Erythroblast (primary cell): Measurements from ENCODE around the gene OR2A7.
"Not testable (repeated sequence)": the region's sequence is repeated elsewhere in the genome, so short reads cannot be mapped to it uniquely, and the experiment has no call there.

Experiments used
- GATA1 ChIP-seq: IDR thresholded peaks from 2 replicates; pipeline ENCODE4 v1.6.1; 2011; ENCODE audit warnings: low read depth, mild to moderate bottlenecking, control low read depth, low read length, moderate library complexity
- POLR2A ChIP-seq: IDR thresholded peaks from 2 replicates; pipeline ENCODE4 v1.6.1; 2011; ENCODE audit warnings: mild to moderate bottlenecking, low read length

- TF ChIP-seq POLR2A, GATA1: not testable (repeated sequence)
Observed at GRCh38 chr7:144311218-144311617, 46.6 kb upstream of the OR2A7 start.
